GM12878 (cell line): ENCODE measurements around the gene GPC6. TPM values are rescaled to one million over a fixed set of nuclear protein-coding genes. Genes with fewer than 3 reads are reported as not detected.

Experiments used
- ATAC-seq: fragments of 200-7000 bp; cut with Tn5 transposase; 3 replicates; pipeline ENCODE4 v1.9.1; 2020; ENCODE audit warnings: mild to moderate bottlenecking, moderate library complexity
- BruUV-seq: library from RNA; stranded (reverse); fragments of 400-500 nt; replicated peaks from 2 replicates; lab custom pipeline; 2021; lab: Mats Ljungman, UMichigan
- CTCF ChIA-PET: fragments of 300-600 bp; sonication (Branson Sonifier 250); formaldehyde crosslinking; extraction: SDS; loops from one replicate; lab custom pipeline; 2021; ENCODE audit warnings: inconsistent platforms; lab: Yijun Ruan, JAX
- POLR2A ChIA-PET: fragments of 350-600 bp; formaldehyde crosslinking; extraction: SDS; loops from one replicate; lab custom pipeline; 2021; ENCODE audit warnings: inconsistent platforms; lab: Charles Lee
- RAD21 ChIA-PET: fragments of 300-600 bp; sonication (Branson Sonifier 250); formaldehyde crosslinking; loops from one replicate; lab custom pipeline; 2023; ENCODE audit warnings: antibody characterized with exemption; ENCODE audit not compliant: unreplicated experiment; lab: Charles Lee
- SMC1A ChIA-PET: fragments of 300-600 bp; sonication (Branson Sonifier 250); formaldehyde crosslinking; loops from one replicate; lab custom pipeline; 2023; ENCODE audit not compliant: unreplicated experiment, uncharacterized antibody; lab: Charles Lee
- DNase-seq: peaks from one replicate; pipeline ENCODE4 v3.0.0-alpha.2; 2011; ENCODE audit warnings: low read depth, low spot score
- FAIRE-seq: peaks from 3 replicates; lab custom pipeline; 2011; peaks lifted over from hg19 to GRCh38; lab: Jason Lieb, UNC
- H2AFZ ChIP-seq: 2 replicates; pipeline ENCODE4 v1.6.0; 2011; ENCODE audit warnings: low read depth, low read length, control low read depth; ENCODE audit not compliant: control insufficient read depth
- H3K27ac ChIP-seq: 2 replicates; pipeline ENCODE4 v1.5.1; 2011; ENCODE audit warnings: control low read depth; ENCODE audit not compliant: control insufficient read depth, insufficient read depth
- H3K27me3 ChIP-seq, 2 experiments: replicated peaks in 1 of 2; 2 replicates each; pipeline versions ENCODE4 v1.6.0 to v1.6.1; 2011; ENCODE audit warnings: low read length in 1 of 2; ENCODE audit not compliant: control insufficient read depth in 2 of 2, insufficient read depth in 2 of 2
- H3K36me3 ChIP-seq, 2 experiments: 2 replicates each; pipeline ENCODE4 v1.5.1; 2011; ENCODE audit warnings: low read length in 1 of 2; ENCODE audit not compliant: control insufficient read depth in 2 of 2, insufficient read depth in 2 of 2
- H3K4me1 ChIP-seq: 2 replicates; pipeline ENCODE4 v1.6.1; 2011; ENCODE audit warnings: mild to moderate bottlenecking, low read length, moderate library complexity, mixed read lengths; ENCODE audit not compliant: control insufficient read depth, insufficient read depth
- H3K4me2 ChIP-seq: 2 replicates; pipeline ENCODE4 v1.6.0; 2011; ENCODE audit warnings: control low read depth; ENCODE audit not compliant: control insufficient read depth, insufficient read depth
- H3K4me3 ChIP-seq: fragments of 200-600 bp; sonication (generic); 2 replicates; pipeline ENCODE4 v1.5.1; 2016
- H3K79me2 ChIP-seq: 2 replicates; pipeline ENCODE4 v1.6.0; 2011; ENCODE audit warnings: low read length; ENCODE audit not compliant: control insufficient read depth, insufficient read depth
- H3K9ac ChIP-seq: 2 replicates; pipeline ENCODE4 v1.8.0; 2011; ENCODE audit warnings: low read length, control low read depth, mixed read lengths; ENCODE audit not compliant: control insufficient read depth, insufficient read depth
- H3K9me3 ChIP-seq: replicated peaks from 3 replicates; pipeline ENCODE4 v1.5.1; 2011; ENCODE audit warnings: mild to moderate bottlenecking, low read length; ENCODE audit not compliant: control insufficient read depth, insufficient read depth
- H4K20me1 ChIP-seq: 2 replicates; pipeline ENCODE4 v1.6.0; 2011; ENCODE audit not compliant: control insufficient read depth, insufficient read depth
- ATF3 ChIP-seq: IDR thresholded peaks from 2 replicates; pipeline ENCODE4 v1.6.1; 2011; ENCODE audit warnings: low read depth, mild to moderate bottlenecking, low read length, moderate library complexity, borderline replicate concordance; ENCODE audit errors: extremely low read depth
- ATF7 ChIP-seq: fragments of 450-650 bp; IDR thresholded peaks from 2 replicates; pipeline ENCODE4 v1.6.1; 2016; ENCODE audit warnings: low read depth, mild to moderate bottlenecking
- ESRRA ChIP-seq: IDR thresholded peaks from 2 replicates; pipeline ENCODE4 v1.6.1; 2012; ENCODE audit warnings: mild to moderate bottlenecking, low read length, improper control_type of control experiment
- GABPA ChIP-seq: IDR thresholded peaks from 2 replicates; pipeline ENCODE4 v1.6.1; 2014; ENCODE audit warnings: antibody characterized with exemption, low read depth, mild to moderate bottlenecking, inconsistent platforms
- HDAC6 ChIP-seq: fragments of 200-600 bp; sonication (generic); IDR thresholded peaks from one replicate; pipeline ENCODE4 v1.8.0; 2017; ENCODE audit warnings: antibody characterized with exemption; ENCODE audit not compliant: unreplicated experiment
- MTA2 ChIP-seq: fragments of 450-650 bp; IDR thresholded peaks from 2 replicates; pipeline ENCODE4 v1.6.1; 2016; ENCODE audit warnings: low read depth, mild to moderate bottlenecking, moderate library complexity
- NFYB ChIP-seq: IDR thresholded peaks from 2 replicates; pipeline ENCODE4 v1.6.1; 2011; ENCODE audit warnings: low read depth, mild to moderate bottlenecking, low read length, improper control_type of control experiment, moderate library complexity; ENCODE audit not compliant: insufficient read depth
- NR2C1 ChIP-seq: fragments of 450-650 bp; IDR thresholded peaks from 2 replicates; pipeline ENCODE4 v1.6.1; 2017; ENCODE audit warnings: antibody characterized with exemption, mild to moderate bottlenecking, moderate library complexity
- PBX3 ChIP-seq: IDR thresholded peaks from 2 replicates; pipeline ENCODE4 v1.6.1; 2011; ENCODE audit warnings: mild to moderate bottlenecking, low read depth, low read length, moderate library complexity; ENCODE audit not compliant: insufficient replicate concordance
- SMAD1 ChIP-seq: fragments of 450-650 bp; IDR thresholded peaks from 2 replicates; pipeline ENCODE4 v1.6.1; 2018; ENCODE audit warnings: mild to moderate bottlenecking, low read depth; ENCODE audit not compliant: partially characterized antibody
- SMAD5 ChIP-seq: IDR thresholded peaks from 2 replicates; pipeline ENCODE4 v1.6.1; 2016; ENCODE audit warnings: antibody characterized with exemption, low read depth
- YY1 ChIP-seq: IDR thresholded peaks from 2 replicates; pipeline ENCODE4 v1.6.1; 2011; ENCODE audit warnings: low read depth, mild to moderate bottlenecking, low read length
- whole genome bisulfite sequencing: methylation state at CpG from one replicate; pipeline ENCODE4 v1.1.6; 2016; ENCODE audit warnings: low lambda C conversion rate; ENCODE audit not compliant: insufficient replicate concordance, insufficient coverage; ENCODE audit errors: missing lambda C conversion rate; 5-methylcytosine and 5-hydroxymethylcytosine counted together
- in situ Hi-C: fragments of 300-500 bp; cut with MboI; formaldehyde crosslinking; loops from 9 replicates; pipeline ENCODE4 v1.14.3; 2018; ENCODE audit warnings: mixed read lengths
- intact Hi-C: fragments of 100-400 bp; cut with micrococcal nuclease; formaldehyde crosslinking; loops from one replicate; pipeline ENCODE4 v1.14.2; 2022; ENCODE audit not compliant: unreplicated experiment
- polyA plus RNA-seq, 11 experiments: library from polyadenylated mRNA; depleted of rRNA in 4 of 11; unstranded in 6 of 11; stranded (reverse) in 5 of 11; fragments of >200 nt; fragmentation: Nextera tagmentation in 4 of 11; fragmentation: Illumina TruSeq in 1 of 11; extraction: Ambion mirVana in 4 of 11; extraction: Trizol in 1 of 11; gene quantifications; 1 replicate in 1 of 11; 2 replicates in 10 of 11; pipeline versions ENCODE4 v1.2.1 to v1.2.3, GENCODE V29; 2011 to 2016; ENCODE audit warnings: inconsistent platforms in 2 of 11, missing spikeins in 2 of 11, low read depth in 1 of 11
- total RNA-seq, 4 experiments: library from RNA; depleted of rRNA in 3 of 4; stranded (reverse); fragments of >200 nt in 3 of 4; fragmentation: Illumina TruSeq in 1 of 4; extraction: Trizol in 1 of 4; gene quantifications; 2 replicates each; pipeline versions ENCODE4 v1.2.1 to v1.2.3, GENCODE V29; 2013 to 2021

The GPC6 gene
- total and polyA plus RNA-seq, 10 of the 15 experiments (the other 5 are each of a cell fraction or from before 2014, with no cell fraction given): 0.03 to 0.04 (median 0.03) TPM; not detected in 7

GRCh38 chr13:93811738-93812112 is 585.1 kb downstream of the GPC6 start:
- TF ChIP-seq PBX3 (no peak), NR2C1 (no peak), HDAC6 (no peak), YY1 (no peak), ATF7 (no peak), NFYB (no peak), SMAD1 (no peak), MTA2 (no peak), ATF3 (no peak), ESRRA (no peak), GABPA (no peak), SMAD5 (no peak)
- TF ChIP-seq, all 136 proteins: peak for 0
- no peak overlapping the region for H3K27ac ChIP-seq
- intact Hi-C loops (no loop called here), in situ Hi-C loops (no loop called here)
- H3K9ac ChIP-seq: no peak overlapping the region
- no peaks in the 10 kb centered on the region for H3K79me2 ChIP-seq
- FAIRE-seq (no peak), ATAC-seq (no peak), DNase-seq (no peak)
- H3K27me3 ChIP-seq: no peaks in the 10 kb centered on the region
- no peak overlapping the region for H3K4me2 ChIP-seq
- no peaks in the 10 kb centered on the region for H3K9me3 ChIP-seq
- POLR2A ChIA-PET: no interaction called here
- H3K4me3 ChIP-seq: no peak overlapping the region
- SMC1A ChIA-PET: no interaction called here
- WGBS: 40% methylated on average over 2 of the region's 3 CpGs
- RAD21 ChIA-PET: no interaction called here
- BruUV-seq: no TSS peak
- H3K4me1 ChIP-seq: no peaks in the 10 kb centered on the region
- no peaks in the 10 kb centered on the region for H3K36me3 ChIP-seq
- no peaks in the 10 kb centered on the region for H4K20me1 ChIP-seq
- no peak overlapping the region for H2AFZ ChIP-seq
- CTCF ChIA-PET: interaction anchor here (0.6 kb wide), 1 partner anchor 61 kb away, joined by 3 read pairs; no protein-coding TSS in a partner anchor
